H1 (cell line): ENCODE measurements around the gene NFASC. TPM values are rescaled to one million over a fixed set of nuclear protein-coding genes. Genes with fewer than 3 reads are reported as not detected.

Experiments used
- CTCF ChIA-PET: fragments of 300-600 bp; sonication (Branson Sonifier 250); formaldehyde crosslinking; loops from one replicate; lab custom pipeline; 2021; ENCODE audit not compliant: partially characterized antibody; lab: Charles Lee
- POLR2A ChIA-PET: fragments of 300-600 bp; sonication (Branson Sonifier 250); formaldehyde crosslinking; loops from one replicate; lab custom pipeline; 2021; ENCODE audit warnings: inconsistent platforms; ENCODE audit not compliant: partially characterized antibody; lab: Charles Lee
- DNase-seq, 2 experiments: peaks; one replicate each; pipeline versions ENCODE4 v3.0.0 to v3.0.0-alpha.2; 2010 to 2022; ENCODE audit warnings: low spot score in 2 of 2, low read depth in 1 of 2, mixed read lengths in 1 of 2
- FAIRE-seq: peaks from 2 replicates; lab custom pipeline; 2011; peaks lifted over from hg19 to GRCh38; lab: Jason Lieb, UNC
- H2AFZ ChIP-seq: 2 replicates; pipeline ENCODE4 v1.8.1; 2012; ENCODE audit warnings: low read length, inconsistent platforms
- H2AK5ac ChIP-seq: 2 replicates; pipeline ENCODE4 v1.6.1; 2013; ENCODE audit warnings: low read depth, low read length
- H2BK120ac ChIP-seq: replicated peaks from 2 replicates; pipeline ENCODE3; 2013; ENCODE audit warnings: low read depth, low read length, inconsistent platforms
- H2BK12ac ChIP-seq: 2 replicates; pipeline ENCODE4 v1.6.1; 2013; ENCODE audit warnings: low read depth, low read length
- H2BK15ac ChIP-seq: 2 replicates; pipeline ENCODE4 v1.6.1; 2013; ENCODE audit warnings: low read length
- H2BK20ac ChIP-seq: 2 replicates; pipeline ENCODE4 v1.6.1; 2013; ENCODE audit warnings: low read length
- H2BK5ac ChIP-seq: 2 replicates; pipeline ENCODE4 v1.6.1; 2013; ENCODE audit warnings: low read depth, low read length
- H3K14ac ChIP-seq: 2 replicates; pipeline ENCODE4 v1.6.1; 2013; ENCODE audit warnings: inconsistent platforms; ENCODE audit not compliant: insufficient read length
- H3K18ac ChIP-seq: 2 replicates; pipeline ENCODE4 v1.6.1; 2013; ENCODE audit warnings: low read length; ENCODE audit errors: extremely low read depth
- H3K23ac ChIP-seq: 2 replicates; pipeline ENCODE4 v1.6.1; 2013; ENCODE audit warnings: inconsistent platforms; ENCODE audit not compliant: insufficient read length
- H3K23me2 ChIP-seq: 2 replicates; pipeline ENCODE4 v1.6.1; 2013; ENCODE audit warnings: low read depth, low read length
- H3K27ac ChIP-seq: 2 replicates; pipeline ENCODE4 v1.6.1; 2011; ENCODE audit warnings: low read depth, low read length, inconsistent platforms
- H3K27me3 ChIP-seq, 4 experiments: replicated peaks in 1 of 4; 1 replicate in 1 of 4; 2 replicates in 3 of 4; pipeline versions ENCODE4 v1.6.1 to v1.8.1; 2011 to 2013; ENCODE audit warnings: low read length in 3 of 4, mild to moderate bottlenecking in 3 of 4, inconsistent platforms in 2 of 4, mixed read lengths in 2 of 4, moderate library complexity in 1 of 4; ENCODE audit not compliant: control insufficient read depth in 3 of 4, insufficient read depth in 3 of 4; ENCODE audit errors: extremely low read depth in 1 of 4
- H3K36me3 ChIP-seq, 4 experiments: 2 replicates each; pipeline versions ENCODE4 v1.6.1 to v1.8.1; 2011 to 2013; ENCODE audit warnings: mild to moderate bottlenecking in 4 of 4, low read length in 3 of 4, moderate library complexity in 2 of 4, control low read depth in 1 of 4, inconsistent platforms in 1 of 4; ENCODE audit not compliant: insufficient read depth in 4 of 4, control insufficient read depth in 2 of 4
- H3K4ac ChIP-seq: replicated peaks from 2 replicates; pipeline ENCODE3; 2013; ENCODE audit warnings: low read length, low read depth, mixed read lengths, inconsistent platforms; ENCODE audit not compliant: insufficient read length
- H3K4me1 ChIP-seq, 4 experiments: replicated peaks in 1 of 4; 1 replicate in 1 of 4; 2 replicates in 3 of 4; pipeline versions ENCODE4 v1.6.1 to v1.8.1; 2011 to 2013; ENCODE audit warnings: low read length in 3 of 4, inconsistent platforms in 2 of 4, mixed read lengths in 1 of 4; ENCODE audit not compliant: insufficient read depth in 4 of 4, control insufficient read depth in 3 of 4
- H3K4me2 ChIP-seq, 2 experiments: 2 replicates each; pipeline versions ENCODE4 v1.6.1 to v1.8.1; 2011 to 2013; ENCODE audit warnings: low read depth in 2 of 2, low read length in 2 of 2, control low read depth in 1 of 2, inconsistent platforms in 1 of 2, mild to moderate bottlenecking in 1 of 2; ENCODE audit not compliant: insufficient read depth in 1 of 2
- H3K4me3 ChIP-seq, 4 experiments: fragments of 200-600, 300-600 bp in 1 of 4; sonication (generic), shearing (Covaris generic), sonication (Bioruptor Twin) in 1 of 4; 2 replicates each; pipeline versions ENCODE4 v1.5.1 to v1.8.1; 2011 to 2016; ENCODE audit warnings: low read length in 4 of 4, low read depth in 3 of 4, control low read depth in 2 of 4, inconsistent platforms in 2 of 4, mild to moderate bottlenecking in 2 of 4, mixed read lengths in 1 of 4, moderate library complexity in 1 of 4; ENCODE audit not compliant: insufficient read depth in 2 of 4; ENCODE audit errors: extremely low read depth in 1 of 4
- H3K56ac ChIP-seq: replicated peaks from 2 replicates; pipeline ENCODE3; 2013; ENCODE audit warnings: low read depth, mild to moderate bottlenecking, mixed read lengths, low read length, inconsistent platforms; ENCODE audit not compliant: insufficient read length
- H3K79me1 ChIP-seq: 2 replicates; pipeline ENCODE4 v1.6.1; 2013; ENCODE audit warnings: low read depth, low read length, control low read depth
- H3K79me2 ChIP-seq, 2 experiments: 2 replicates each; pipeline versions ENCODE4 v1.6.1 to v1.8.1; 2012 to 2013; ENCODE audit warnings: low read length in 2 of 2, mild to moderate bottlenecking in 2 of 2, inconsistent platforms in 1 of 2; ENCODE audit not compliant: insufficient read depth in 2 of 2, control insufficient read depth in 1 of 2
- H3K9ac ChIP-seq, 4 experiments: replicated peaks in 1 of 4; 1 replicate in 1 of 4; 2 replicates in 3 of 4; pipeline versions ENCODE4 v1.6.1 to v1.8.1; 2011 to 2013; ENCODE audit warnings: low read depth in 3 of 4, low read length in 3 of 4, control low read depth in 2 of 4, mild to moderate bottlenecking in 2 of 4, moderate library complexity in 2 of 4, inconsistent platforms in 1 of 4; ENCODE audit errors: extremely low read depth in 1 of 4
- H3K9me3 ChIP-seq, 2 experiments: 2 replicates each; pipeline versions ENCODE4 v1.6.1 to v1.8.1; 2012 to 2013; ENCODE audit warnings: mild to moderate bottlenecking in 2 of 2, moderate library complexity in 2 of 2, control low read depth in 1 of 2, inconsistent platforms in 1 of 2, low read depth in 1 of 2, low read length in 1 of 2, mixed read lengths in 1 of 2; ENCODE audit not compliant: insufficient read depth in 2 of 2
- H4K20me1 ChIP-seq, 2 experiments: replicated peaks in 1 of 2; 2 replicates each; pipeline versions ENCODE3 to v1.8.1; 2011 to 2013; ENCODE audit warnings: inconsistent platforms in 2 of 2, low read length in 2 of 2, mild to moderate bottlenecking in 1 of 2; ENCODE audit not compliant: insufficient read depth in 2 of 2, control insufficient read depth in 1 of 2
- H4K5ac ChIP-seq: 2 replicates; pipeline ENCODE4 v1.6.1; 2013; ENCODE audit warnings: low read length, low read depth, mixed read lengths, inconsistent platforms; ENCODE audit not compliant: insufficient read length
- H4K8ac ChIP-seq: 2 replicates; pipeline ENCODE4 v1.8.0; 2013; ENCODE audit warnings: mild to moderate bottlenecking, moderate library complexity, low read length, inconsistent platforms; ENCODE audit not compliant: insufficient read depth; ENCODE audit errors: extremely low read depth
- H4K91ac ChIP-seq: replicated peaks from 2 replicates; pipeline ENCODE3; 2013; ENCODE audit warnings: low read length, mixed read lengths, inconsistent platforms; ENCODE audit not compliant: insufficient read length
- BCL11A ChIP-seq, 2 experiments: IDR thresholded peaks; one replicate each; pipeline ENCODE4 v1.6.1; 2011; ENCODE audit warnings: low read depth in 2 of 2, low read length in 2 of 2, mild to moderate bottlenecking in 2 of 2
- CBX5 ChIP-seq: fragments of 300-800, 300-1000 bp; sonication (generic); IDR thresholded peaks from 2 replicates; pipeline ENCODE4 v1.7.1; 2016; ENCODE audit warnings: antibody characterized with exemption, low read length, low read depth
- CBX8 ChIP-seq: fragments of 300-800, 300-1000 bp; sonication (generic); IDR thresholded peaks from 2 replicates; pipeline ENCODE4 v1.7.1; 2016; ENCODE audit warnings: low read depth, low read length, borderline replicate concordance
- CEBPB ChIP-seq: IDR thresholded peaks from 2 replicates; pipeline ENCODE4 v1.6.1; 2012; ENCODE audit warnings: low read depth, low read length
- CHD2 ChIP-seq: IDR thresholded peaks from 2 replicates; pipeline ENCODE4 v1.6.1; 2012; ENCODE audit warnings: low read length, improper control_type of control experiment
- CREB1 ChIP-seq: IDR thresholded peaks from 2 replicates; pipeline ENCODE4 v1.6.1; 2012; ENCODE audit warnings: inconsistent platforms
- CTBP2 ChIP-seq: IDR thresholded peaks from 2 replicates; pipeline ENCODE4 v1.7.0; 2011; ENCODE audit warnings: borderline replicate concordance, mild to moderate bottlenecking, moderate library complexity, mixed read lengths, low read length; ENCODE audit not compliant: insufficient read depth, insufficient read length
- JUND ChIP-seq: IDR thresholded peaks from 2 replicates; pipeline ENCODE4 v1.6.1; 2011; ENCODE audit warnings: mild to moderate bottlenecking, improper control_type of control experiment, low read length
- MAFK ChIP-seq: IDR thresholded peaks from 2 replicates; pipeline ENCODE4 v1.6.1; 2012; ENCODE audit warnings: low read depth, mild to moderate bottlenecking, improper control_type of control experiment, low read length
- RAD21 ChIP-seq, 2 experiments: IDR thresholded peaks in 1 of 2; conservative IDR thresholded peaks in 1 of 2; 2 replicates each; pipeline ENCODE4 v1.6.1; 2011; ENCODE audit warnings: low read depth in 2 of 2, low read length in 2 of 2, improper control_type of control experiment in 1 of 2, inconsistent platforms in 1 of 2, mild to moderate bottlenecking in 1 of 2, moderate library complexity in 1 of 2
- SIRT6 ChIP-seq: IDR thresholded peaks from one replicate; pipeline ENCODE4 v1.7.1; 2012; ENCODE audit warnings: low read length, inconsistent platforms
- SP2 ChIP-seq: IDR thresholded peaks from 2 replicates; pipeline ENCODE4 v1.6.1; 2012; ENCODE audit warnings: mild to moderate bottlenecking, low read length, inconsistent platforms
- SUZ12 ChIP-seq: fragments of 200-600 bp; sonication (generic); IDR thresholded peaks from 2 replicates; pipeline ENCODE4 v1.6.1; 2012; ENCODE audit warnings: mild to moderate bottlenecking, inconsistent platforms, low read length, moderate library complexity, mixed read lengths
- TAF1 ChIP-seq: IDR thresholded peaks from 2 replicates; pipeline ENCODE4 v1.6.1; 2011; ENCODE audit warnings: mild to moderate bottlenecking, low read depth, low read length
- TAF7 ChIP-seq: optimal IDR thresholded peaks from 2 replicates; pipeline ENCODE3; 2011; ENCODE audit warnings: low read depth, mild to moderate bottlenecking, inconsistent platforms, low read length, moderate library complexity, borderline replicate concordance
- YY1 ChIP-seq: IDR thresholded peaks from 2 replicates; pipeline ENCODE4 v1.6.1; 2011; ENCODE audit warnings: low read depth, mild to moderate bottlenecking, low read length
- WGBS, 2 experiments: shearing (Covaris generic) in 1 of 2; methylation state at CpG; one replicate each; pipeline versions ENCODE4 v1.1.6 to v1.1.7; 2013 to 2015; ENCODE audit warnings: low lambda C conversion rate in 2 of 2, mixed read lengths in 2 of 2, inconsistent platforms in 1 of 2, low coverage in 1 of 2, missing lambda C conversion rate in 1 of 2; ENCODE audit not compliant: insufficient replicate concordance in 2 of 2, insufficient coverage in 1 of 2, insufficient read length in 1 of 2; ENCODE audit errors: extremely low coverage in 1 of 2, missing lambda C conversion rate in 1 of 2; 5-methylcytosine and 5-hydroxymethylcytosine counted together
- polyA plus RNA-seq, 7 experiments: library from polyadenylated mRNA; depleted of rRNA in 3 of 7; stranded (reverse) in 5 of 7; unstranded in 2 of 7; fragments of >200 nt in 5 of 7; fragments of 200-250 nt in 2 of 7; gene quantifications; 1 replicate in 5 of 7; 2 replicates in 1 of 7; 4 replicates in 1 of 7; pipeline versions ENCODE4 v1.2.1 to v1.2.3, GENCODE V29; 2011 to 2013; ENCODE audit warnings: missing spikeins in 2 of 7, mixed read lengths in 2 of 7
- total RNA-seq: library from RNA; stranded (reverse); fragmentation: NEBNext Ultra II Directional; extraction: Animal tissue kit (Norgen Biotek cat#: 25700); gene quantifications from 2 replicates; pipeline ENCODE4 v1.2.1, GENCODE V29; 2021

NFASC gene
- total and polyA plus RNA-seq, 2 of the 8 experiments (the other 6 are each of a cell fraction or from before 2014, with no cell fraction given), result 5.0 to 15.2 TPM

GRCh38 chr1:204882479-204882878 is 11.8 kb downstream of the NFASC start:
- H3K36me3 ChIP-seq, result no peaks in the 10 kb centered on the region
- no peaks in the 10 kb centered on the region for H3K79me1 ChIP-seq
- H3K14ac ChIP-seq, result no peak overlapping the region
- H4K91ac ChIP-seq, result no peak overlapping the region
- H3K79me2 ChIP-seq, result no peaks in the 10 kb centered on the region
- no peak overlapping the region for H3K56ac ChIP-seq
- H2BK5ac ChIP-seq, result no peak overlapping the region
- no peak overlapping the region for H3K27ac ChIP-seq
- 89% methylated on average over 3 of the region's 3 CpGs; no CpG with 5 or more reads in 1 of the 2 experiments for WGBS, 2 experiments
- no peak overlapping the region for H3K4ac ChIP-seq
- no peak overlapping the region for H4K5ac ChIP-seq
- H3K4me1 ChIP-seq, result peaks cover 0 to 7% (median 4%) of the 10 kb centered on the region in 4 experiments; a peak in 3 of 7 replicates
- H3K4me2 ChIP-seq, result no peak overlapping the region
- H3K9ac ChIP-seq, result no peak overlapping the region
- no peak overlapping the region for H2BK120ac ChIP-seq
- no peak overlapping the region for H3K4me3 ChIP-seq
- H2BK15ac ChIP-seq, result no peak overlapping the region
- H4K20me1 ChIP-seq, result no peaks in the 10 kb centered on the region
- no peaks in the 10 kb centered on the region for H3K23me2 ChIP-seq
- H2BK20ac ChIP-seq, result no peak overlapping the region
- no peaks in the 10 kb centered on the region for H3K27me3 ChIP-seq
- no peak overlapping the region for H4K8ac ChIP-seq
- H3K9me3 ChIP-seq, result no peaks in the 10 kb centered on the region
- ChIA-PET CTCF (interaction anchor here (0.7 to 3.2 kb wide), 3 partner anchors 20 to 59 kb away, joined by 3 to 9 read pairs (median 3); no protein-coding TSS in a partner anchor), POLR2A (no interaction called here)
- no peak overlapping the region for H2AFZ ChIP-seq
- no peak for FAIRE-seq
- no peak overlapping the region for H3K18ac ChIP-seq
- H3K23ac ChIP-seq, result no peak overlapping the region
- H2AK5ac ChIP-seq, result no peak overlapping the region
- H2BK12ac ChIP-seq, result no peak overlapping the region
- no peak for DNase-seq
- TF ChIP-seq CEBPB (no peak), SUZ12 (no peak), JUND (no peak), CBX8 (no peak), SP2 (no peak), YY1 (no peak), CREB1 (no peak), RAD21 (IDR thresholded peaks at IDR 0.05 in 1 of 2, conservative IDR thresholded peaks at IDR 0.05 in 1 of 2; ENCODE audit: low read depth in 2 of 2, low read length in 2 of 2) (no peak), CHD2 (no peak), BCL11A (IDR thresholded peaks at IDR 0.05; ENCODE audit: low read depth in 2 of 2, low read length in 2 of 2) (no peak), TAF7 (no peak), SIRT6 (no peak), TAF1 (no peak), MAFK (no peak), CBX5 (no peak), CTBP2 (no peak)
